ENCODE results near the gene ANXA2R. TPM values are rescaled to one million over a fixed set of nuclear protein-coding genes. Genes with fewer than 3 reads are reported as not detected.
"Not testable (repeated sequence)": the region's sequence is repeated elsewhere in the genome, so short reads cannot be mapped to it uniquely, and the experiment has no call there.

Gene ANXA2R
- polyA plus RNA-seq, 3 donors = 2.3 to 6.4 (median 3.1) TPM

DNA sequence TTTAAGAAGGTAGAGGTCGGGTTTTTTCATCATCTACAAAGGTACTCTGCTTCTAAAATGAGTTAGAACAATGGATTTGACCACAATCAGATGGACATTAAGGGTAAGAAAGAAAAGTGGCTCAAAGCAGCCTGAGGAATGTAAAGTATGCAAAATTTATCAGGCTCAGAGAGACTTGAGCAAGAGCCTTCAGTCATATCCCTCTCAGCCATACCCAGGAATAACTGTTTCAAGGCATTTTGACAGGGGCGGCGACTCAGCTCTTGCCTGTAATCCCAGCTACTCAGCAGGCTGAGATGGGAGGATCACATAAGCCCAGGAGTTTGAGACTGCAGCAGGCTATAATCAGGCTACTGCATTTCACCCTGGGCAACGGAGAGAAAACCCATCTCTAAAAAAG is 38.8 kb upstream of the ANXA2R start:
- 100% methylated on average over 2 of the region's 4 CpGs for WGBS (ENCODE audit: insufficient coverage)
- Histone ChIP-seq H3K4me2 (replicated peaks; ENCODE audit: extremely low read depth, low read length, poor library complexity, severe bottlenecking) (no peak overlapping the region), H3K36me3 (replicated peaks in 1 of 2; ENCODE audit: control insufficient read depth in 1 of 2, insufficient read depth in 2 of 2, low read length in 2 of 2) (peaks cover 25 to 60% of the 10 kb centered on the region in 2 donors), H3K27me3 (ENCODE audit: control insufficient read depth in 2 of 2, insufficient read depth in 2 of 2, low read length in 2 of 2) (no peaks in the 10 kb centered on the region), H4K20me1 (ENCODE audit: insufficient read depth, low read length) (peaks cover 2% of the 10 kb centered on the region), H3K4me3 (replicated peaks in 1 of 3; ENCODE audit: low read depth in 2 of 3, low read length in 3 of 3) (no peak overlapping the region), H3K9ac (ENCODE audit: insufficient read depth, low read length, poor library complexity, severe bottlenecking) (no peak overlapping the region), H3K79me2 (ENCODE audit: insufficient read depth, low read length) (peaks cover 14% of the 10 kb centered on the region), H3K9me3 (replicated peaks in 1 of 2; ENCODE audit: control insufficient read depth in 1 of 2, insufficient read depth in 1 of 2, low read length in 2 of 2) (peaks cover 0 to 3% of the 10 kb centered on the region in 2 donors), H2AFZ (ENCODE audit: insufficient read depth, low read depth, low read length, poor library complexity, severe bottlenecking) (no peak overlapping the region), H3K27ac (ENCODE audit: low read depth in 1 of 2, low read length in 2 of 2) (no peak overlapping the region), H3K4me1 (ENCODE audit: control insufficient read depth in 1 of 2, insufficient read depth in 2 of 2, low read length in 2 of 2) (no peaks in the 10 kb centered on the region)
- DNase-seq = no peak
- no peak overlapping the region for H3K4me3 Mint-ChIP-seq
- TF ChIP-seq, protein P1, sequence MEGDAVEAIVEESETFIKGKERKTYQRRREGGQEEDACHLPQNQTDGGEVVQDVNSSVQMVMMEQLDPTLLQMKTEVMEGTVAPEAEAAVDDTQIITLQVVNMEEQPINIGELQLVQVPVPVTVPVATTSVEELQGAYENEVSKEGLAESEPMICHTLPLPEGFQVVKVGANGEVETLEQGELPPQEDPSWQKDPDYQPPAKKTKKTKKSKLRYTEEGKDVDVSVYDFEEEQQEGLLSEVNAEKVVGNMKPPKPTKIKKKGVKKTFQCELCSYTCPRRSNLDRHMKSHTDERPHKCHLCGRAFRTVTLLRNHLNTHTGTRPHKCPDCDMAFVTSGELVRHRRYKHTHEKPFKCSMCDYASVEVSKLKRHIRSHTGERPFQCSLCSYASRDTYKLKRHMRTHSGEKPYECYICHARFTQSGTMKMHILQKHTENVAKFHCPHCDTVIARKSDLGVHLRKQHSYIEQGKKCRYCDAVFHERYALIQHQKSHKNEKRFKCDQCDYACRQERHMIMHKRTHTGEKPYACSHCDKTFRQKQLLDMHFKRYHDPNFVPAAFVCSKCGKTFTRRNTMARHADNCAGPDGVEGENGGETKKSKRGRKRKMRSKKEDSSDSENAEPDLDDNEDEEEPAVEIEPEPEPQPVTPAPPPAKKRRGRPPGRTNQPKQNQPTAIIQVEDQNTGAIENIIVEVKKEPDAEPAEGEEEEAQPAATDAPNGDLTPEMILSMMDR (IDR thresholded peaks at IDR 0.05) = no peak
- no peaks in the 10 kb centered on the region for H3K27me3 Mint-ChIP-seq (ENCODE audit: low read depth in 3 of 3)
- peaks cover 0 to 9% (median 1%) of the 10 kb centered on the region in 7 donors for H3K9me3 Mint-ChIP-seq
- intact Hi-C loops (cut with micrococcal nuclease) = no loop called here
- H3K27ac Mint-ChIP-seq = no peak overlapping the region
- peaks cover 7% of the 10 kb centered on the region for H3K4me1 Mint-ChIP-seq
- peaks cover 44 to 72% of the 10 kb centered on the region in 2 donors for H3K36me3 Mint-ChIP-seq

DNA sequence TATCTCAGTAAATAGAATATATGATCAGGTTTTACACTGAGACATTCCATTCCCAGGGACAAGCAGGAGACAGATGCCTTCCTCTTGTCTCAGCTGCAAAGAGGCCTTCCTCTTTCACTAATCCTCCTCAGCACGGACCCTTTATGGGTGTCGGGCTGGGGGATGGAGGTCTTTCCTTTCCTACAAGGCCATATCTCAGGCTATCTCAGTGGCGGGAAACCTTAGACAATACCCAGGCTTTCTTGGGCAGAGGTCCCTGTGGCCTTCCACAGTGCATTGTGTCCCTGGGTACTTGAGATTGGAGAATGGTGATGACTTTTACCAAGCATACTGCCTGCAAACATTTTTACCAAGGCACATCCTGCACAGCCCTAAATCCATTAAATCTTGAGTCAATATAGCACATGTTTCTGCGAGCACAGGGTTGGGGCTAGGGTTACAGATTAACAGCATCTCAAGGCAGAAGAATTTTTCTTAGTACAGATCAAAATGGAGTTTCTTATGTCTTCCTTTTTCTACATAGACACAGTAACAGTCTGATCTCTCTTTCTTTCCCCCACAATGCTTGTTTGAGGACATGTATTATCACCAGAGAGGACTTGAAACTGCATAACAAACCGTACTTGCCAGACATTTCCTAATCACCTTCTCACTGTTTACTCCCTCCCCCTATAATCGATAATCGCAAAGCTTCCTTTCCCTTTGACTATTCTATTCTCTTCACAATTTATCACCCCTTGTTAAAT is 37.5 kb upstream of the ANXA2R start:
- peaks cover 41 to 63% of the 10 kb centered on the region in 2 donors for H3K36me3 Mint-ChIP-seq

More for the DNA sequence above, 37.5 kb upstream of the ANXA2R start:
- H3K4me1 ChIP-seq (ENCODE audit: control insufficient read depth in 1 of 2, insufficient read depth in 2 of 2, low read length in 2 of 2); H4K20me1 ChIP-seq (ENCODE audit: insufficient read depth, low read length); intact Hi-C loops (cut with micrococcal nuclease); H3K9me3 ChIP-seq (replicated peaks in 1 of 2; ENCODE audit: control insufficient read depth in 1 of 2, insufficient read depth in 1 of 2, low read length in 2 of 2); H3K4me3 ChIP-seq (replicated peaks in 1 of 3; ENCODE audit: low read depth in 2 of 3, low read length in 3 of 3); H3K27ac ChIP-seq (ENCODE audit: low read depth in 1 of 2, low read length in 2 of 2); H2AFZ ChIP-seq (ENCODE audit: insufficient read depth, low read depth, low read length, poor library complexity, severe bottlenecking); DNase-seq; H3K27me3 ChIP-seq (ENCODE audit: control insufficient read depth in 2 of 2, insufficient read depth in 2 of 2, low read length in 2 of 2); H3K4me3 Mint-ChIP-seq; H3K4me2 ChIP-seq (replicated peaks; ENCODE audit: extremely low read depth, low read length, poor library complexity, severe bottlenecking); H3K9ac ChIP-seq (ENCODE audit: insufficient read depth, low read length, poor library complexity, severe bottlenecking); H3K27me3 Mint-ChIP-seq (ENCODE audit: low read depth in 3 of 3); H3K9me3 Mint-ChIP-seq: not testable (repeated sequence)
- WGBS (ENCODE audit: insufficient coverage) = 60% methylated on average over 2 of the region's 7 CpGs
- H3K79me2 ChIP-seq (ENCODE audit: insufficient read depth, low read length) = peaks cover 19% of the 10 kb centered on the region
- peaks cover 25 to 57% of the 10 kb centered on the region in 2 donors for H3K36me3 ChIP-seq (replicated peaks in 1 of 2; ENCODE audit: control insufficient read depth in 1 of 2, insufficient read depth in 2 of 2, low read length in 2 of 2)
- Mint-ChIP-seq H3K4me1 (peaks cover 11% of the 10 kb centered on the region), H3K27ac (peak overlapping the region in 1 of 7 donors; percentile 3)

Data from CD14-positive monocyte (primary cell).